ENCODE measurements around the gene LRRC75B. TPM values are rescaled to one million over a fixed set of nuclear protein-coding genes. Genes with fewer than 3 reads are reported as not detected.

Gene LRRC75B
- total and polyA plus RNA-seq, 2 experiments from 2014 or later: 7.8 to 10.6 TPM

- H3K27ac ChIP-seq: no peak overlapping the region
- peaks cover 8% of the 10 kb centered on the region; the same call in 1 of the 2 replicates for H3F3A ChIP-seq (ENCODE audit: insufficient read depth)
- H3K9me3 ChIP-seq (ENCODE audit: low read depth): no peaks in the 10 kb centered on the region
- TF ChIP-seq EZH2 (IDR thresholded peaks at IDR 0.05; ENCODE audit: insufficient read depth, poor library complexity, severe bottlenecking) (no peak), EZH2phosphoT487 (IDR thresholded peaks at IDR 0.05; ENCODE audit: insufficient read depth, low read depth) (no peak)
- no peaks in the 10 kb centered on the region for H3K27me3 ChIP-seq (replicated peaks; ENCODE audit: insufficient read depth)
- H3K4me2 ChIP-seq (ENCODE audit: unreplicated experiment): no peak overlapping the region
- no peak overlapping the region for H3K4me3 ChIP-seq
- in situ Hi-C loops (cut with MboI): no loop called here
- no peak overlapping the region for H2AFZ ChIP-seq
- H3K9ac ChIP-seq: no peak overlapping the region
- DNase-seq: no peak
- H3K79me2 ChIP-seq (ENCODE audit: insufficient read depth): peaks cover 91% of the 10 kb centered on the region
- peaks cover 8% of the 10 kb centered on the region; the same call in 1 of the 2 replicates for H3K4me1 ChIP-seq (ENCODE audit: insufficient read depth)
- 81 to 83% methylated on average over 4 of the region's 4 CpGs for WGBS, 2 experiments (ENCODE audit: low coverage in 1 of 2, low lambda C conversion rate in 2 of 2, missing lambda C conversion rate in 2 of 2)
- no peaks in the 10 kb centered on the region for H3K9me2 ChIP-seq (ENCODE audit: insufficient read depth)
- H4K20me1 ChIP-seq (ENCODE audit: insufficient read depth): peaks cover 1% of the 10 kb centered on the region; the same call in 1 of the 2 replicates
- H3K36me3 ChIP-seq (ENCODE audit: low read depth): peaks cover 15% of the 10 kb centered on the region
These were observed 33.4 kb downstream of the LRRC75B start for GRCh38 chr22:24559471-24559870.

- in situ Hi-C loops (cut with MboI): no loop called here
- H3K36me3 ChIP-seq (ENCODE audit: low read depth): peaks cover 9% of the 10 kb centered on the region
These were observed 37.5 kb downstream of the LRRC75B start, which contains the start of gene SNRPD3 for GRCh38 chr22:24555165-24556039. Gene SNRPD3, plus strand, starts transcription at chr22:24555999. Its CDS starts 1,676 bp downstream, at chr22:24557675.

GRCh38 chr22:24554313-24555164, 38.3 kb downstream of the LRRC75B start, which contains the start of gene GUCD1:
Gene GUCD1, minus strand, starts transcription at chr22:24555138. Its CDS starts 147 bp downstream, at chr22:24554991.
- peak within 1 kb of the TSS; percentile 96 for H3K4me3 ChIP-seq
- H3F3A ChIP-seq (ENCODE audit: insufficient read depth): 0 out of 2 replicates have a peak, but pooled peaks cover 4% of the 10 kb centered on the region
- WGBS, 2 experiments (ENCODE audit: low coverage in 1 of 2, low lambda C conversion rate in 2 of 2, missing lambda C conversion rate in 2 of 2): 0 to 1% methylated on average over 28 to 60 of the region's 64 CpGs
- no peaks in the 10 kb centered on the region for H3K9me3 ChIP-seq (ENCODE audit: low read depth)
- H3K4me1 ChIP-seq (ENCODE audit: insufficient read depth): peaks cover 18% of the 10 kb centered on the region
- H3K27me3 ChIP-seq (replicated peaks; ENCODE audit: insufficient read depth): no peaks in the 10 kb centered on the region
- H3K27ac ChIP-seq: peak within 1 kb of the TSS; percentile 85
- peak within 1 kb of the TSS; percentile 95 for H2AFZ ChIP-seq
- no peaks in the 10 kb centered on the region; the same call in 1 of the 2 replicates for H4K20me1 ChIP-seq (ENCODE audit: insufficient read depth)
- peaks cover 91% of the 10 kb centered on the region for H3K79me2 ChIP-seq (ENCODE audit: insufficient read depth)
- DNase-seq: peak; percentile 63
- no peak for TF ChIP-seq EZH2phosphoT487 (IDR thresholded peaks at IDR 0.05; ENCODE audit: insufficient read depth, low read depth)
- no peak for TF ChIP-seq EZH2 (IDR thresholded peaks at IDR 0.05; ENCODE audit: insufficient read depth, poor library complexity, severe bottlenecking)
- peak within 1 kb of the TSS; percentile 96 for H3K4me2 ChIP-seq (ENCODE audit: unreplicated experiment)
- in situ Hi-C loops (cut with MboI): no loop called here
- no peaks in the 10 kb centered on the region for H3K9me2 ChIP-seq (ENCODE audit: insufficient read depth)
- H3K9ac ChIP-seq: peak within 1 kb of the TSS; percentile 97
- peaks cover 9% of the 10 kb centered on the region for H3K36me3 ChIP-seq (ENCODE audit: low read depth)

More at GRCh38 chr22:24555165-24556039, 37.5 kb downstream of the LRRC75B start, which contains the start of gene SNRPD3:
- Histone ChIP-seq H2AFZ (peak within 1 kb of the TSS; percentile 95), H3K9me2 (ENCODE audit: insufficient read depth) (no peaks in the 10 kb centered on the region), H3K79me2 (ENCODE audit: insufficient read depth) (peaks cover 91% of the 10 kb centered on the region), H3K4me3 (peak within 1 kb of the TSS; percentile 96), H3K9ac (peak within 1 kb of the TSS; percentile 97), H3K27me3 (replicated peaks; ENCODE audit: insufficient read depth) (no peaks in the 10 kb centered on the region), H3K27ac (peak within 1 kb of the TSS; percentile 85), H4K20me1 (ENCODE audit: insufficient read depth) (no peaks in the 10 kb centered on the region; the same call in 1 of the 2 replicates), H3K4me2 (ENCODE audit: unreplicated experiment) (peak within 1 kb of the TSS; percentile 96), H3F3A (ENCODE audit: insufficient read depth) (0 out of 2 replicates have a peak, but pooled peaks cover 4% of the 10 kb centered on the region), H3K4me1 (ENCODE audit: insufficient read depth) (peaks cover 18% of the 10 kb centered on the region), H3K9me3 (ENCODE audit: low read depth) (no peaks in the 10 kb centered on the region)
- WGBS, 2 experiments (ENCODE audit: low coverage in 1 of 2, low lambda C conversion rate in 2 of 2, missing lambda C conversion rate in 2 of 2): 0 to 1% methylated on average over 43 to 59 of the region's 59 CpGs
- TF ChIP-seq EZH2phosphoT487 (IDR thresholded peaks at IDR 0.05; ENCODE audit: insufficient read depth, low read depth) (no peak), EZH2 (IDR thresholded peaks at IDR 0.05; ENCODE audit: insufficient read depth, poor library complexity, severe bottlenecking) (no peak)
- DNase-seq: peak; percentile 99
